ENCODE data around the gene THSD7B.

THSD7B gene

DNA sequence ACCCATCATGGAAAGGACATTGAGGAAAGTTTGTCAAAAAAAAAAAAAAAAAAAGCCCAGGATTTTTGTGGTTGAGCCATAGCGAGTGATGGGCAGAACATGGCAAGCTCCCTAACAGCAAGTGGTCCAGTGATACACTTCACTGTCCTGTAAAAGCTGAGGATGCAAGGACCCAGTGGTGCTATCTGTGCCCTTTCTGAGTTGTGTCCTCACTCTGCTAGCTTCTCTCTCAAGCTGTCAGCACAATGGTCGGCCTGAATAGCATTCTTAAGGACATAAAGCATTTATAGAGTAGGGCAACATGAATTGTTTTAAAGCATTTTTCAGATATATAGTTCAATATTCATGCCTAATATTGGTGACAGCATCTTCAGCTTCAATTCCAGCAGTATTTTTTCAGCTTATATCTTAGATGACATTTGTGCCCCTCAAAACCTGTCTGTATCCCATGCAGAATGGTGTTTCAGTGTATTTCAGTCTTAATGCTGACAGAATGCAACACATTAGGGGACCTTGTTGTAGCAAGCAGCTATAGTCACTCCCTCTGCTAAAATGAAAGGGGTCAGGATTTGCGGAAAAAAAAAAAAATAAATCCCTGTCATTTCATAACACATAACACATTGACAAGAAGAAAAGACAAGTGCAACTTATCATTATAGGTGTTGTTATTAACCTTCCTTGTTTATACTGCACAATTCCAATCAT is 496.7 kb downstream of the THSD7B start:
- no peak overlapping the region for H3K4me3 ChIP-seq (ENCODE audit: low read length)
- H3K27ac ChIP-seq (ENCODE audit: low read depth, low read length), result no peak overlapping the region
- H3K79me2 ChIP-seq (ENCODE audit: control insufficient read depth, low read length), result no peaks in the 10 kb centered on the region
- no peaks in the 10 kb centered on the region for H3K4me1 ChIP-seq (ENCODE audit: control insufficient read depth, low read length)
- TF ChIP-seq, protein P1, sequence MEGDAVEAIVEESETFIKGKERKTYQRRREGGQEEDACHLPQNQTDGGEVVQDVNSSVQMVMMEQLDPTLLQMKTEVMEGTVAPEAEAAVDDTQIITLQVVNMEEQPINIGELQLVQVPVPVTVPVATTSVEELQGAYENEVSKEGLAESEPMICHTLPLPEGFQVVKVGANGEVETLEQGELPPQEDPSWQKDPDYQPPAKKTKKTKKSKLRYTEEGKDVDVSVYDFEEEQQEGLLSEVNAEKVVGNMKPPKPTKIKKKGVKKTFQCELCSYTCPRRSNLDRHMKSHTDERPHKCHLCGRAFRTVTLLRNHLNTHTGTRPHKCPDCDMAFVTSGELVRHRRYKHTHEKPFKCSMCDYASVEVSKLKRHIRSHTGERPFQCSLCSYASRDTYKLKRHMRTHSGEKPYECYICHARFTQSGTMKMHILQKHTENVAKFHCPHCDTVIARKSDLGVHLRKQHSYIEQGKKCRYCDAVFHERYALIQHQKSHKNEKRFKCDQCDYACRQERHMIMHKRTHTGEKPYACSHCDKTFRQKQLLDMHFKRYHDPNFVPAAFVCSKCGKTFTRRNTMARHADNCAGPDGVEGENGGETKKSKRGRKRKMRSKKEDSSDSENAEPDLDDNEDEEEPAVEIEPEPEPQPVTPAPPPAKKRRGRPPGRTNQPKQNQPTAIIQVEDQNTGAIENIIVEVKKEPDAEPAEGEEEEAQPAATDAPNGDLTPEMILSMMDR (IDR thresholded peaks at IDR 0.05; ENCODE audit: low read depth, low read length, poor library complexity, severe bottlenecking), result no peak
- TF ChIP-seq EZH2phosphoT487 (IDR thresholded peaks at IDR 0.05; ENCODE audit: borderline replicate concordance, low read length), result no peak
- no peaks in the 10 kb centered on the region for H3K36me3 ChIP-seq (ENCODE audit: control insufficient read depth, low read length)
- no peaks in the 10 kb centered on the region for H4K20me1 ChIP-seq (ENCODE audit: control insufficient read depth, insufficient read depth, low read depth, low read length)
- H3K27me3 ChIP-seq (ENCODE audit: control insufficient read depth, low read length), result no peaks in the 10 kb centered on the region
- no peak overlapping the region for H3K4me2 ChIP-seq (ENCODE audit: low read length)
- H3K9me3 ChIP-seq (ENCODE audit: control insufficient read depth, insufficient read depth, low read length), result no peaks in the 10 kb centered on the region
- no peaks in the 10 kb centered on the region for H3F3A ChIP-seq (ENCODE audit: control insufficient read depth, insufficient read depth)
- no peaks in the 10 kb centered on the region for H3K9me2 ChIP-seq (replicated peaks; ENCODE audit: control insufficient read depth, low read length)

DNA sequence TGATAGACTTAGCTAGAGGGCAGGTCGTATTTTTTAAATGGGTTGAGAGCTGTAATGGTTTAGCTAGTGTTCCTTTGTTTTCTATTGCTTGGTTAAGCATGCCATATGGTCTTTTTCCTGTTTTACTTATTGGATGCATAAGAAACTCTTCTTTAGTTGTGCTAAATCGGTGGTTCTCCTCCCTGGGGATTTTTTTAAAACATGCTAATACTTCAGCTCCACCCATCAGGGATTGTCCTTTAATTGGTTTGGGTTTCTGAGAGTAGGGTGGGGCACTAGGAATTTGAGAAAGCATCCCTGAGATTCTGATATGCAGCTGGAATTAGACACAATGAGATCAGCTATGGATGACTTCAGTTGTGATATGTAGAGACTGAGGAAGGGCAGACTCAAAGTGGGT is 497.2 kb downstream of the THSD7B start:
- no peaks in the 10 kb centered on the region for H4K20me1 ChIP-seq (ENCODE audit: control insufficient read depth, insufficient read depth, low read depth, low read length)
- H3K9me2 ChIP-seq (replicated peaks; ENCODE audit: control insufficient read depth, low read length), result no peaks in the 10 kb centered on the region
- no peaks in the 10 kb centered on the region for H3K79me2 ChIP-seq (ENCODE audit: control insufficient read depth, low read length)
- H3F3A ChIP-seq (ENCODE audit: control insufficient read depth, insufficient read depth), result no peaks in the 10 kb centered on the region
- no peak overlapping the region for H3K27ac ChIP-seq (ENCODE audit: low read depth, low read length)
- TF ChIP-seq, protein P1 (IDR thresholded peaks at IDR 0.05; ENCODE audit: low read depth, low read length, poor library complexity, severe bottlenecking), result no peak
- H3K4me2 ChIP-seq (ENCODE audit: low read length), result no peak overlapping the region
- no peaks in the 10 kb centered on the region for H3K27me3 ChIP-seq (ENCODE audit: control insufficient read depth, low read length)
- no peak overlapping the region for H3K4me3 ChIP-seq (ENCODE audit: low read length)
- no peaks in the 10 kb centered on the region for H3K4me1 ChIP-seq (ENCODE audit: control insufficient read depth, low read length)
- H3K9me3 ChIP-seq (ENCODE audit: control insufficient read depth, insufficient read depth, low read length), result no peaks in the 10 kb centered on the region
- H3K36me3 ChIP-seq (ENCODE audit: control insufficient read depth, low read length), result no peaks in the 10 kb centered on the region

DNA sequence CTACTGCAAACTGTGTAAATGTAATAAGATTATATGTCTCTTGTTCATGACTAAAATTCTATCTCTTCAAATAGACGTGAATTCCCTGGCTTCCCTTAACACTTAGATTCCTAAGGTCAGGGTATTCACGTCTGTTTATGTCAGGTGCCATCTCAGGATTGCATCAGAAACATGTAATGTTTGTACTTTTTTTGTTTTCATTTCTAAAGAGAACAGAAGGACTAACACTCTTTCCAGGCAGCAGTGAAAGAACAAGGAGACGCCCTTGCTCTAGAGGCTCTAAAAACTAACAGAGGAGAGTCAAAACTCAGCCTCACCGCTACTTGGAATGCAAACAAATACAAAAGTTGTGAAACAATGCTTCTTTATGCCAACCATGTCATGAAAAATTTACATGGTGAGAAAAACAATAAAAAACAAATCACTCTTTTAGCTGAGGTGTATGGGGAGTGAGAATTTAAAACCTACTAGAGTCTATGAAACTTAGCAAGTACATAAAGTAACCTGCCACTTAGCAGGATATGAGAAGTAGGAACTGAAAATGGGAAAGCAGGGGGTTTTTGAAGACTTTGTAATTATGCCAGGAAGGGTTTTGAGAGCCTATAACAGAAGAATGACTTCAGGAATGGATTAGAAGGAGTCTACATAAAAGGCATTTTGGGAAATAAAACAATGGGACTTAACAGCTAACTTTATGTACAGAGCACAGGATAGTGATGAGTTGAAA is 522.7 kb downstream of the THSD7B start:
- TF ChIP-seq, protein P1 (IDR thresholded peaks at IDR 0.05; ENCODE audit: low read depth, low read length, poor library complexity, severe bottlenecking), result no peak
- no peak for TF ChIP-seq EZH2phosphoT487 (IDR thresholded peaks at IDR 0.05; ENCODE audit: borderline replicate concordance, low read length)
- H3K27ac ChIP-seq (ENCODE audit: low read depth, low read length), result no peak overlapping the region
- H3K9me3 ChIP-seq (ENCODE audit: control insufficient read depth, insufficient read depth, low read length), result no peaks in the 10 kb centered on the region
- H3K4me3 ChIP-seq (ENCODE audit: low read length), result no peak overlapping the region
- no peaks in the 10 kb centered on the region for H3K79me2 ChIP-seq (ENCODE audit: control insufficient read depth, low read length)
- H3K4me1 ChIP-seq (ENCODE audit: control insufficient read depth, low read length), result no peaks in the 10 kb centered on the region
- no peak overlapping the region for H3K4me2 ChIP-seq (ENCODE audit: low read length)
- H4K20me1 ChIP-seq (ENCODE audit: control insufficient read depth, insufficient read depth, low read depth, low read length), result no peaks in the 10 kb centered on the region
- H3F3A ChIP-seq (ENCODE audit: control insufficient read depth, insufficient read depth), result no peaks in the 10 kb centered on the region
- no peaks in the 10 kb centered on the region for H3K9me2 ChIP-seq (replicated peaks; ENCODE audit: control insufficient read depth, low read length)
- no peaks in the 10 kb centered on the region for H3K27me3 ChIP-seq (ENCODE audit: control insufficient read depth, low read length)
- H3K36me3 ChIP-seq (ENCODE audit: control insufficient read depth, low read length), result no peaks in the 10 kb centered on the region

Measured in DOHH2 (cell line).